ENCODE results near the gene NR1I3.
"Not testable (repeated sequence)": the region's sequence is repeated elsewhere in the genome, so short reads cannot be mapped to it uniquely, and the experiment has no call there.

GRCh38 chr1:161257109-161257508 lies 19.1 kb upstream of the NR1I3 start:
- TF ChIP-seq CTCF, EP300 (IDR thresholded peaks at IDR 0.05): not testable (repeated sequence)

Measured in tibial nerve (tissue), 4 donors.